ENCODE data around the gene FAM167B.

DNA sequence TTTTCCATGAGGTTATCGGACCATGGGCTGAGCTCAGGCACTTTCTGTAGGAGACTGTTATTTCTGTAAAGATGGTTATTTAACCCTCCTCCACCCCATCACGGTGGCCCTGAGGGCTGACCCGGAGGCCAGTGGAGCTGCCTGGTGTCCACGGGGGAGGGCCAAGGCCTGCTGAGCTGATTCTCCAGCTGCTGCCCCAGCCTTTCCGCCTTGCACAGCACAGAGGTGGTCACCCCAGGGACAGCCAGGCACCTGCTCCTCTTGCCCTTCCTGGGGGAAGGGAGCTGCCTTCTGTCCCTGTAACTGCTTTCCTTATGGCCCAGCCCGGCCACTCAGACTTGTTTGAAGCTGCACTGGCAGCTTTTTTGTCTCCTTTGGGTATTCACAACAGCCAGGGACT, 49.2 kb upstream of the FAM167B start:
- TF ChIP-seq FOSL2 (IDR thresholded peaks at IDR 0.05) = no peak
- no peak for TF ChIP-seq FOSL2 (CRISPR knock-in tag; IDR thresholded peaks at IDR 0.05)
- no peak for TF ChIP-seq ZC3H11A (IDR thresholded peaks at IDR 0.05)
- TF ChIP-seq KDM1A (IDR thresholded peaks at IDR 0.05; ENCODE audit: low read depth) = no peak
- TF ChIP-seq, protein P1, sequence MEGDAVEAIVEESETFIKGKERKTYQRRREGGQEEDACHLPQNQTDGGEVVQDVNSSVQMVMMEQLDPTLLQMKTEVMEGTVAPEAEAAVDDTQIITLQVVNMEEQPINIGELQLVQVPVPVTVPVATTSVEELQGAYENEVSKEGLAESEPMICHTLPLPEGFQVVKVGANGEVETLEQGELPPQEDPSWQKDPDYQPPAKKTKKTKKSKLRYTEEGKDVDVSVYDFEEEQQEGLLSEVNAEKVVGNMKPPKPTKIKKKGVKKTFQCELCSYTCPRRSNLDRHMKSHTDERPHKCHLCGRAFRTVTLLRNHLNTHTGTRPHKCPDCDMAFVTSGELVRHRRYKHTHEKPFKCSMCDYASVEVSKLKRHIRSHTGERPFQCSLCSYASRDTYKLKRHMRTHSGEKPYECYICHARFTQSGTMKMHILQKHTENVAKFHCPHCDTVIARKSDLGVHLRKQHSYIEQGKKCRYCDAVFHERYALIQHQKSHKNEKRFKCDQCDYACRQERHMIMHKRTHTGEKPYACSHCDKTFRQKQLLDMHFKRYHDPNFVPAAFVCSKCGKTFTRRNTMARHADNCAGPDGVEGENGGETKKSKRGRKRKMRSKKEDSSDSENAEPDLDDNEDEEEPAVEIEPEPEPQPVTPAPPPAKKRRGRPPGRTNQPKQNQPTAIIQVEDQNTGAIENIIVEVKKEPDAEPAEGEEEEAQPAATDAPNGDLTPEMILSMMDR (IDR thresholded peaks at IDR 0.05) = no peak
- TF ChIP-seq FOXS1 (CRISPR knock-in tag; IDR thresholded peaks at IDR 0.05) = no peak
